ENCODE results near the gene VIPR2. TPM values are rescaled to one million over a fixed set of nuclear protein-coding genes. Genes with fewer than 3 reads are reported as not detected.

Gene VIPR2
- total RNA-seq, 2 donors from 2014 or later, result 10.9 to 18.2 TPM

DNA sequence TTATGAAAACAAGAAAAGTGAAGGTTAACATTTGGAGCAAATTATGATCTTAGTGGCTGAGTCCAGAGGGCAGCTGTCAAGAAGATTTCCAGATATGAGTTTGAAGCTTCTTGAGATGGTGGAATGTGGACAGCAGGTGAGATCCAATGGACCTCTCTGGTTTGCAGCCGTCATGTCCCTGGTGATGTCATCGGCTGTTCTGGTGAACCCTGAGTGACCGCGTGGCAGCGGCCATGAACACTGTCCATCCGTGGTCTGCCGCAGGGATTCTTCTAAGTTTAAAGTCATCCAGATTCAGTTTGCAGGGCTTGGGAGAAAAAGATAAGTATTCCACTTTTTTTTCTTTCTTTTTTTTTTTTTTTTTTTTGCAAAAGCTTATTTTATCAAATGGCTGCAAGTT is 15.8 kb upstream of the VIPR2 start:
- no peak for ATAC-seq
- no peaks in the 10 kb centered on the region for H3K4me1 ChIP-seq
- 91 to 93% methylated on average over 7 of the region's 7 CpGs for WGBS, 2 donors
- no peaks in the 10 kb centered on the region for H3K36me3 ChIP-seq (replicated peaks in 1 of 2; ENCODE audit: insufficient read depth in 1 of 2, low read depth in 2 of 2)
- no peaks in the 10 kb centered on the region for H3K27me3 ChIP-seq
- TF ChIP-seq, protein P1, sequence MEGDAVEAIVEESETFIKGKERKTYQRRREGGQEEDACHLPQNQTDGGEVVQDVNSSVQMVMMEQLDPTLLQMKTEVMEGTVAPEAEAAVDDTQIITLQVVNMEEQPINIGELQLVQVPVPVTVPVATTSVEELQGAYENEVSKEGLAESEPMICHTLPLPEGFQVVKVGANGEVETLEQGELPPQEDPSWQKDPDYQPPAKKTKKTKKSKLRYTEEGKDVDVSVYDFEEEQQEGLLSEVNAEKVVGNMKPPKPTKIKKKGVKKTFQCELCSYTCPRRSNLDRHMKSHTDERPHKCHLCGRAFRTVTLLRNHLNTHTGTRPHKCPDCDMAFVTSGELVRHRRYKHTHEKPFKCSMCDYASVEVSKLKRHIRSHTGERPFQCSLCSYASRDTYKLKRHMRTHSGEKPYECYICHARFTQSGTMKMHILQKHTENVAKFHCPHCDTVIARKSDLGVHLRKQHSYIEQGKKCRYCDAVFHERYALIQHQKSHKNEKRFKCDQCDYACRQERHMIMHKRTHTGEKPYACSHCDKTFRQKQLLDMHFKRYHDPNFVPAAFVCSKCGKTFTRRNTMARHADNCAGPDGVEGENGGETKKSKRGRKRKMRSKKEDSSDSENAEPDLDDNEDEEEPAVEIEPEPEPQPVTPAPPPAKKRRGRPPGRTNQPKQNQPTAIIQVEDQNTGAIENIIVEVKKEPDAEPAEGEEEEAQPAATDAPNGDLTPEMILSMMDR (IDR thresholded peaks at IDR 0.05), result no peak
- no peak for TF ChIP-seq POLR2A (IDR thresholded peaks at IDR 0.05)
- DNase-seq, result no peak
- intact Hi-C loops (cut with DNase I), result no loop called here
- H3K27ac ChIP-seq, result no peak overlapping the region
- no peak overlapping the region for H3K4me3 ChIP-seq
- no peaks in the 10 kb centered on the region for H3K9me3 ChIP-seq

DNA sequence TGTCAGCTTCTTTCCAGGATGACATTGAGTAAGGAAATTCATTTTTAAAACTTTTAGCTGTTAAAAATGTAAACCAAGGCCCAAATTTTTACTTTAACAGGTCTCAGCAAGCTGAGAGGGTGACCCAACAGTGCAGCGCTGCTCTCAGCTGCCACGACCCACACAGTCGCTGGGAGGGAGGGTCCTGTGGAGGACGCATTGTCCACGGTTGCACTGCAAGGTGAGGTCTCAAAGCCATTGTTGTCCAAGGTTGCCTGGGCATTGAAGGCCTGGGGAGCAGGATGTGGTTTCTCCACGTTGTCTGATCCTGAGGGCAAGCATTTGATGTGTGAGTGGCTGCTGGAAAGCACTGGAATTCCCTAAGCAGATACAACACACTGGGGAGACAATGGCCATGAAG is 15.1 kb upstream of the VIPR2 start:
- TF ChIP-seq, protein P1 (IDR thresholded peaks at IDR 0.05), result no peak
- no peak for TF ChIP-seq POLR2A (IDR thresholded peaks at IDR 0.05)
- ATAC-seq, result no peak
- 65 to 82% methylated on average over 6 of the region's 6 CpGs for WGBS, 2 donors

DNA sequence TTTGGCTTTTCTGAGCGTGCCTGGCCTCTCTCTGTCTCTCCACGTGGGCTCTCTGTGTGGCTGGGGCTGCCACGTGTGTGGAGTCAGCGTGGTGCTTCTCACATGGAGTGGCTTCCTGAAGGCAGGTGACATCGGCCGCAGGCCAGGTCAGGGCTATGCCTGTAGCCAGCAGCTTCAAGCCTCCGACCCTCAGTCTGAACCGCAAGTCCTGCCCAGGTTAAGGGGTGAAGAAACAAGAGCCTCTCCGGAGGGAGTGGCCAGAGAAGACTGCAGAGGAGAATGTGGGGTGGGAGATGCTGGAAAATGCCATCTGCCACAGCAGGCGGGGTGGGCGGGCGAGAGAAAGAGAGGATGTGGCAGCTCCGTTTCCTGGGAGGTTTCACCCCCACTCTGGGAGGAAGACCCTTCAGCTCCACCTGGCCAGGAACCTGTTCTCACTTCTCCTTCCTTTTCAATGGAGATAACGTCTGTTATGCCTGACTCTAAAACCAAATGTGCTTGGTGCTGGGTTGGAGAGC is 14.3 kb upstream of the VIPR2 start:
- Histone ChIP-seq H3K27me3 (no peaks in the 10 kb centered on the region), H3K27ac (no peak overlapping the region), H3K36me3 (replicated peaks in 1 of 2; ENCODE audit: insufficient read depth in 1 of 2, low read depth in 2 of 2) (no peaks in the 10 kb centered on the region), H3K4me1 (no peaks in the 10 kb centered on the region), H3K9me3 (no peaks in the 10 kb centered on the region), H3K4me3 (no peak overlapping the region)
- DNase-seq (no peak), ATAC-seq (no peak)
- intact Hi-C loops (cut with DNase I), result no loop called here
- WGBS, 2 donors, result 60 to 72% methylated on average over 9 to 14 of the region's 14 CpGs
- no peak for TF ChIP-seq POLR2A (IDR thresholded peaks at IDR 0.05)
- TF ChIP-seq, protein P1 (IDR thresholded peaks at IDR 0.05), result no peak

More for the DNA sequence above, 15.1 kb upstream of the VIPR2 start:
- H3K27ac ChIP-seq, result no peak overlapping the region
- no peak overlapping the region for H3K4me3 ChIP-seq
- intact Hi-C loops (cut with DNase I), result no loop called here
- no peaks in the 10 kb centered on the region for H3K9me3 ChIP-seq
- H3K36me3 ChIP-seq (replicated peaks in 1 of 2; ENCODE audit: insufficient read depth in 1 of 2, low read depth in 2 of 2), result no peaks in the 10 kb centered on the region
- H3K27me3 ChIP-seq, result no peaks in the 10 kb centered on the region
- DNase-seq, result no peak
- H3K4me1 ChIP-seq, result no peaks in the 10 kb centered on the region

DNA sequence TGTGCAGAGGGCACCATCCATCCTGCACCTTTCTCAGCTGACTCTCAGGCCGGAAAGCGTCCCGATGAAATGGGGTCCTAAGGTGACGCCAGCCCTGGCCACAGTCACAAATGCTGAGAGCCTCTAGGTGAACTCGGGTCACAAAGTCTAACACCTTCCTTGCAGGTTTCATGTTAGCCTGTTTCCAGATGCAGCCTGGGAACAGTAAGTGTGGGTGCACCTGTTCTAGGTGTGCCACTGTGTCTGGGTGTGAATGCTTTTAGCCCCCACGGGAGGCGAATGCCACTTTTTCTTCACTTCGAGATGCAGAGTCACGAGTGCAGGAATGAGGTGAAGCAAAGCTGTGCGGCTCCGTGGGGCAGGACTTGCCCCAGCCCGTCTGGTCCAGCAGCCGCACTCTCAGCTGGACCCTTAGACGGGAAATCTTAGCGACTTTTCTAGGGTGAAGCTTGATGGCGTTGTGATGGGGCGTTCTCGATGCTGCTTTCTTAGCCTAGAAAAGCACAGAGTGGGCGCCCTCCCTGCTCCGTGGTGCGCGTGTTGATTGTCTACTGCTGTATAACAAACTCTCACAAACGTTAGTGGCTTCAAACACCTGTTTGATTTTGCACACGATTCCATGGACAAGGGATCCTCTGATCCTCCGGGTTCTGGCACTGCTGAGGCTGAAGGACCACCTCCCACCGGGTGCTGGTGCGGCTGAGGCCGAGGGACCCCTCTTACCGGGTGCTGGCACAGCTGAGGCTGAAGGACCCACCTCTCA is 13.6 kb upstream of the VIPR2 start:
- ATAC-seq, result no peak

More for the DNA sequence above, 13.6 kb upstream of the VIPR2 start:
- Histone ChIP-seq H3K27me3 (no peaks in the 10 kb centered on the region), H3K9me3 (no peaks in the 10 kb centered on the region), H3K4me1 (no peaks in the 10 kb centered on the region), H3K27ac (no peak overlapping the region), H3K36me3 (replicated peaks in 1 of 2; ENCODE audit: insufficient read depth in 1 of 2, low read depth in 2 of 2) (no peaks in the 10 kb centered on the region), H3K4me3 (no peak overlapping the region)
- TF ChIP-seq POLR2A (IDR thresholded peaks at IDR 0.05), result no peak
- TF ChIP-seq, protein P1 (IDR thresholded peaks at IDR 0.05), result no peak
- intact Hi-C loops (cut with DNase I), result no loop called here
- no peak for DNase-seq
- 80 to 83% methylated on average over 18 to 27 of the region's 29 CpGs for WGBS, 2 donors
